GM18870 (cell line): Measurements from ENCODE around the gene KLRC4.
A peak's percentile ranks its signal among the peaks of the same experiment; 100 is the strongest.
"Not testable (repeated sequence)": the region's sequence is repeated elsewhere in the genome, so short reads cannot be mapped to it uniquely, and the experiment has no call there.

Experiments
- ATAC-seq: cut with Tn5 transposase; IDR thresholded peaks from one replicate; pipeline ENCODE4 v1.9.1; 2021; ENCODE audit warnings: moderate library complexity; ENCODE audit not compliant: unreplicated experiment

Gene KLRC4

DNA sequence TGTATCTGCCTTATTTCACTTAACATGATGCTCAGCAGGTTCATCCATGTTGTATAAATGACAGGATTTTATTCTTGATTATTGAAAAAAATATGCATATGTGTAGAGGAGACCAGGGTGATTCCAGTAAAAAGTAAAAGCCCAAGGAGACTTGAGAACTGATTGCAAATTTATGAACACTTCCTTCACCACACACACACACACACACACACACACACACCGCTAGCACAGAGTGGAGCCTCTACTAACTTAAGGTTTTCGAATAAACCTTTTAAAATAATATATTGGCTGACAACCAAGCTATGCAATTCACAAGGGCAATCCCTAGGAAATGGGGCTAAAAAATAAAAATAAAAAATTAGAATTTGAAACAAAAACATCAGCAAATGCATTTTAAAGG lies 11.4 kb downstream of the KLRC4 start:
- no peak for ATAC-seq

DNA sequence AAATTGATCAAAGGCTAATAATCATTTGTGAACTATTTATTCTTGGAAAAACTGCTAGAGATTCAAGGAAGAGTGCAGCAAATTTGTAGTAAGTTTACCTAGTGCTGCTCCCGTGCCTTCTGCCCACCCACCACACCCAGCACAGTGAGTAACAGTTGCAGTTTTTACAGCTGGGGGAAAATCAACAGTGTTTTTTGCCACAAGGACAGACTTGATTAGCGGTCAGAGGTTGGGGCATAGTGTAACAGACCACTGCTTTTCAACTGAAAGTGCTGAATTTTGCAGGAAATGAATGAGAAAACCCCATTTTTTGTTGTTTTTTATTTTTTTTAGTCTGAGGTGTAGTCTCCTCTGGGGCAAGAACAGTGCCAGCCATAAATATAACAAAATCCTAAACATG lies 12.3 kb downstream of the KLRC4 start:
- no peak for ATAC-seq

DNA sequence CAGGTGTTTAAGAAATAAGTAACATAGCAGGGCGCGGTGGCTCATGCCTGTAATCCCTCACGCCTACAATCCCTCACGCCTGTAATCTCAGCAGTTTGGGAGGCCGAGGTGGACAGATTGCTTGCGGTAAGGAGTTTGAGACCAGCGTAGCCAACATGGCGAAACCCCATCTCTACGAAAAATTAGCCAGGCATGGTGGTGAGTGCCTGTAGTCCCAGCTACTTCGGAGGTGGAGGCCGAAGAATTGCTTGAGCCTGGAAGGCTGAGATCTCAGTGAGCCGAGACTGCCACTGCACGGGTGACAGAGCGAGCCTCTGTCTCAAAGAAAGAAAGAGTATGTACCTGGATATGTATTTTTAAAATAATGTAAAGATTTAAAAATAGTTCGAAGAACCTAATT lies 13.4 kb downstream of the KLRC4 start:
- ATAC-seq, result not testable (repeated sequence)

DNA sequence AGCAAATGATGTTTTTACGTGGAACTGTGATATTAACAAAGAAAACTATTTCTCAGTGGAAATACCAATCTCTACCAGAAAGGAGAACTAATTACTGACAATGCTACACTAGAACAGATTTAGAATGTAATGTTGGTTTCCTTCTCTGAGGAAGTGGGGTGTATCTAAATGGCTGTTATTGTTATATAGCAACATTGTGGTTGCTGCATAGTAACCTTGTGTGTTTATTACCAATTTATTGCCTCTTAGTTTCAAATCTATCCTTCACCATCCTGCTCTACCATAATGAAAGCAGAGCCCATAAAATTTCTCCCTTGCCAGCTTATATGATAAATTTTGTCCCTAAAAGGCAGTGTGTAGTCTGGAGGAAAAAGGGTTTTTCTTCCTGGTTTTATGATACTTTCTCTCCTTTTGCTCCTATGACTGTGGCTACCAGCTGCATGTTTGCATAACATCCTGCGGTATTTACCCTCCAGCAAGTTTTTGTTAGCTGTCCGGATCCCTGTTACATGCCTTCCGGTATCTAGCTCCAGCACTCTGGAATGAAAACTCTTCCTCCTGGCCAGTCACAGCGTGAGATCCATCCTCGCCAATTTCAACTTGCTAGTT lies 14.1 kb downstream of the KLRC4 start:
- ATAC-seq, result peak; percentile 76

DNA sequence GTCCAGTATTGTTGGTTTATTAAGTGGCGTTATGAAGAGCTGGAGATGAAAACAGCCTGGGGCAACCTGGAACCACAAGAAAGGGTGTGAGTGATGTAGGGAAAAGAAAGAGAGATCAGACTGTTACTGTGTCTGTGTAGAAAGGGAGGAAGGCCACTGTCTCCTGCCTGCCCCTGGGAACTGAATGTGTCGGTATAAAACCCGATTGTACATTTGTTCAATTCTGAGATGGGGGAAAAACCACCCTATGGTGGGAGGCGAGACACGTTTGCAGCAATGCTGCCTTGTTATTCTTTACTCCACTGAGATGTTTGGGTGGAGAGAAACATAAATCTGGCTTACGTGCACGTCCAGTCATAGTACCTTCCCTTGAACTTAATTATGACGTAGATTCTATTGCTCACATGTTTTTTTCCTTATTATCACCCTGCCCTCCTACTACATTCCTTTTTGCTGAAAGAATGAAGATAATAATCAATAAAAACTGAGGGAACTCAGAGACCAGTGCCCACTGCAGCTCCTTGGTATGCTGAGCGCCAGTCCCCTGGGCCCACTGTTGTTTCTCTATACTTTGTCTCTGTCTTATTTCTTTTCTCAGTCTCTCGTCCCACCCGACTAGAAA lies 14.9 kb downstream of the KLRC4 start:
- ATAC-seq, result not testable (repeated sequence)

DNA sequence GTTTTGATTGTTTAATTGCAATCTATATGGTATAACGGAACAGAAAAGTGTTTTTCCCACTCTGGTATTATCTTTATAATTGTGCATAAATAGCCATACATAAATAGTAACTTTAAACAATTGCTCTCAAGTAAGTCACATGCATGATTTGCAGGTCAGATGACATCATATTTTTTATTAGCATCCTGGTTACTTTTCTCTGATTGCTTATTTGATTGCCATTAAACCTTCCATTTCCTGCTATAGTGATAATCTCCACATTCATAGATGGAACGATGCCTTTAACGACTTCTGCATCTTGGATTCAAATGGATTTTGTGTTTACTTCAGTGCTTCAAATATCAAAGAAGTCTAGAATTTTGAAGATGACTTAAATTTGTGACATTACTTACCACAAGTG lies 16.3 kb downstream of the KLRC4 start:
- ATAC-seq, result no peak

DNA sequence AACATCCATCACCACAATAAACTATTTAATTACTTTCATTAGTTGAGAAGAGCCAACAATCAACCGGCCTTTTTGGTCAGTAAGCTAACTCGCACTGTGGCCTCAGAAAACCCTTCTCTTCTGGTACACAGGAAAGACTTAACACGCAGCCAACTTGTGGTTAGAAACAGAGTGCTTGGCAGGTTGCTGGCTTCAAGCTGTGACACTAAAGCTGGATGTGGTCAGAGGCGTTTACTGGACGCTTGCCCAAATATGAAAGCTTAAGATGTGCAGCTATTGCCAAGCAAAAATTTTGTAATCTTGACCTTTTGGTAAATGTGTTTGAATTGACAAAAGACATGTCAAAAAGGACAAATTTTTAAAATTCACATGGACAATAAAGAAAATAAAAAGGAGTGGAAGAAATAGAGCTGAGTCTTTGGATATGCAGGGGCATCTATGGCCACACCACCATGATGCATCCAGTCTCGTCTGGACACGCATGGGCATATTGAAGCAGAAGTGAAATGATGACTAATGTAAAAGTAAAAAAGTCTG lies 17.1 kb downstream of the KLRC4 start:
- peak; percentile 52 for ATAC-seq

DNA sequence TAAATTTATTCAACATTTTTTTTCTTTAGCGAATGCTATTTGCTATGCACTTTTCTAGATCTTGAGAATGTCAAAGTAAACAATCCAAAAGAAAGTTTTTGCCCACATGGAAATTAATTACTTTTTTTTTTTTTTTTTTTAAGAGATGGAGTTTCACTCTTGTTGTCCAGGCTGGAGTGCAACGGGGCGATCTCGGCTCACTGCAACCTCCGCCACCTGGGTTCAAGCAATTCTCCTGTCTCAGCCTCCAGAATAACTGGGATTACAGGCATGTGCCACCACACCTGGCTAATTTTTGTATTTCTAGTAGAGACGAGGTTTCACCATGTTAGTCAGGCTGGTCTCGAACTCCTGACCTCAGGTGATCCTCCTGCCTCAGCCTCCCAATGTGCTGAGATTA lies 18.6 kb downstream of the KLRC4 start:
- not testable (repeated sequence) for ATAC-seq

DNA sequence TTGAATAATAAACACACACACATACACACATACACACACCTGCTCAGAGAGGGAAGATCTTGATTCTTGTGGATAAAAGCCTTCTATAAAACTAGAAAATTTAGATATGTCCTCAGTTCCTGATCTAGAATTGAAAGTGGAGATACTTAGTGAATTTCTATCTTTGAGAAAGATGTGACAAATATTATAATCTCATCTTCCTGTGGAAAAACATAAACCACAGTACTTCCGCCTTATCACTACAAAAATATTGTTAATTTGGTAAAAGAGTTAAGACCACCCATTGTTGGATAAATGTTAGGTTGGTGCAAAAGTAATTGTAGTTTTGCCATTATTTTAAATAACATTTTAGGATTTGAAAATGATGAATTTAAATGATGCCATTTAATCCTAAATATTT lies 19.7 kb downstream of the KLRC4 start, which contains the start of gene KLRK1:
TSS of gene KLRK1 (minus strand) at position 138 of the 400 bp plus-strand sequence. CDS start 1,231 bp downstream, outside the sequence.
- ATAC-seq, result no peak

DNA sequence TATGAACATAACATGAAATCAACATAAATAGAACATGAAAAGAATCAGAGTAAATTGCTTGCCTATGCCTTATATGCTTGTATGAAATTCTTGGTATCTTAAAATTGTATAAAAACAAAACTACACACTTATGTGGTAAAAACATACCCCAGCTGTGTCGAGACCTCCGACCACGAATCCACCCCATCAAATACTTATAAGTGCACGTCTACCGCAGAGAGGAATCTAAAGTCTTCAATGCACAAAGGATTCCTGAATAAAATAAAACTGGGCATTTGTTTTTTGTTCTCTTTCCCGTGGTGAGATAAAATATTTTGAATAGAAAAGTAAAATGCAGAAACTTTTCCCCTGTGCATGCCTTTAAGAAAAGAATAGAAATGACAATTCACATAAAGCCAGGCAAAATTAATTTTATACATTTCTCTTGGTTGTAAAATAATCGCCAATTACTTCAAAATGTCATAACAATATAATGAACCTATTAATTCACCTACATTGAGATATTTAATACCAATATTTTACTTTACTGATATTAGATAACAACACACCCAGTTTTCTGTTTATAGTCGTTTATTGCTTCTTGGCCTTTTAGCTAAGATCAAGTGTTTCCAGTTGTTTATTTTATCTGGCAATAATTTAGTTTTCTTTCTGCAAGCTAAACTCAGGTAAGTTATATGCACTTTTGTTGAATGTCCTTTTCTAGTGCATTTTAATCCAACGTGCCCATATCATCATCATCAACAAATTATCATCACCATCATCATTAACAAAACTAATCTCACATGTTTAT lies 20.7 kb downstream of the KLRC4 start:
- no peak for ATAC-seq

DNA sequence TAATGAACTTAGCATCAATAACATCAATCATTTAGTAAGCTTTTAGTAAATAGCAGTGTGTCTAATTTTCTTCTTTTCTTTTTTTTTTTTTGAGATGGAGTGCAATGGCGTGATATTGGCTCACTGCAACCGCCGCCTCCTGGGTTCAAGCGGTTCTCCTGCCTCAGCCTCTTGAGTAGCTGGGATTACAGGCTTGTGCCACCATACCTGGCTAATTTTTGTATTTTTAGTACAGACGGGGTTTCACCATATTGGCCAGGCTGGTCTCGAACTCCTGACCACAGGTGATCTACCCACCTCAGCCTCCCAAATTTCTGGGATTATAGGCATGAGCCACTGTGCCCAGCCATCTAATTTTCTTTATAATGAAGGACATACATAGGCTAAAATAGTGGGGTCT lies 22.1 kb downstream of the KLRC4 start:
- not testable (repeated sequence) for ATAC-seq

DNA sequence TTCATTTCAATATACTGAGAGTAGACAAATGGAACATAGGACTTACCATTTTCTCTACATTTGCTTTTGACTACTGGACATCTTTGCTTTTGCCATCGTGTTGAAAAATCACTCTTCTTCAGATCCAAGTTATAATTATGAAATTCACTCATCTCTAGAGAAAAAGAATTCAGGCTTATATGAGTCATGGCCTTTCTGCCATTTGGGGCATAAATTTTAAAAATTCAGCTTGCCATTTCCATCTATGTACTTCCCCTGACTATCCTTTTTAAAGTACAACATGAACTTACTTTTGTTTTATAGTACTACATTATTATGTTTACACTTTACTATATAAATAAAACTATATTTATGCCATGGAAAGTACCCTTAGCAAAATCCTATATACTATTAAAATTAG lies 22.7 kb downstream of the KLRC4 start:
- ATAC-seq, result no peak

DNA sequence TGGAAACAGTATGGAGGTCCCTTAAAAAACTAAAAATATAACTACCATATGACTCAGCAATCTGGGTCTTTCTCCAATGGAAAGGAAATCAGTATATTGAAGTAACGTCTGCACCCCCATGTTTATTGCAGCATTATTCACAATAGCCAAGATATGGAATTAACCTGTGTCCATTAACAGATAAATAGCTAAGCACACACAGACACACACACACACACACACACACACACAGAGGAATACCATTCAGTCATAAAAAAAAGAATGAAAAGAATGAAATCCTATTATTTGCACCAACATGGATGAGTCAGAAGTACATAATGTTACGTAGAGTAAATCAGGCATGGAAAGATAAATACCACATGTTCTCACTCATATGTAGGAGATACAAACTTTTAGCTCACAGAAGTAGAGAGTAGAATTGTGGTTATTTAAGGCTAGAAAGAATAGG lies 24.4 kb downstream of the KLRC4 start:
- ATAC-seq, result no peak

DNA sequence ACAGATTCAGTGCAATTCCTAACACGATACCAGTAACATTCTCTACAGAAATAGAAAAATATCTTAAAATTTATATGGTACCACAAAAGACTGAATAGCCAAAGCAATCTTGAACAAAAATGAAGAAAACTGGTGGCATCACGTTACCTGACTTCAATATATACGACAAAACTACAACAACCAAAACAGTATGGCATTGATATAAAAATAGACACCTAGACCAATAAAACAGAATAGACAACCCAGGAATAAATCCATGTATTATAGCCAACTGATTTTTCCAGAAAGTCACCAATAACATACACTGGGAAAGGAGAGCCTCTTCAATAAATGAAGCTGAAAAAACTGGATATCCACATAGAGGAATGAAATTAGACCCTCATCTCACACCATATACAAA lies 25.4 kb downstream of the KLRC4 start:
- ATAC-seq, result no peak

DNA sequence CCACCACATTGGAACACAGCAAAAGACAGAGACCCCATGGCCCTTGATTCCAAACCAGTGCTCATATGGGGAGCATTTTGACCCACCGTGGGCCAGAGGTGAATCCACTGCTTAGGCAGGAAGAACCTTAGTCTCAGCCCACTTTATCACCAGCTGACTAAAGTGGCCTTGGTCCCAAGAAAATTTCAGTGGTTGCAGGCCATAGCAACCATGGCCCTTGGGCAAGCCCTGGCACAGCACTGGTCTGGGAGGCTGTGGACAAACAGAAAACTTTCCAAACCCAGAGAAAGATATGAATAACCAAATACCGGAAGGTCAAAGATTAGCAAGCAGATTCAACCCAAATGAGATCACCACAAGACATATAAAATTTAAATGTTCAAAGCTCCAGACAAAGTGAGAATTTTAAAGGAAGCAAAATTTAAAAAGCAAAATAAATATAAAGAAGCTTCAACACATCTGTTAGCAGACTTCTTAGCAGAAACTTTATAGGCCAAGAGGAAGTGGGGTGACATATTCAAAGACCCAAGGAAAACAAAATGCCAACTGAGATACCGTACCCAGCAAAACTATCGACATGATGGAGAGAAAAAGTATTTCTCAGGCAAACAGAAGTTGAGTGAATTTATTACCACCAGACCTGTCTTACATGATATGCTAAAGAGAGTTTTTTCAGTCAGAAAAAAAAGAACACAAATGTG lies 27.5 kb downstream of the KLRC4 start:
- no peak for ATAC-seq

DNA sequence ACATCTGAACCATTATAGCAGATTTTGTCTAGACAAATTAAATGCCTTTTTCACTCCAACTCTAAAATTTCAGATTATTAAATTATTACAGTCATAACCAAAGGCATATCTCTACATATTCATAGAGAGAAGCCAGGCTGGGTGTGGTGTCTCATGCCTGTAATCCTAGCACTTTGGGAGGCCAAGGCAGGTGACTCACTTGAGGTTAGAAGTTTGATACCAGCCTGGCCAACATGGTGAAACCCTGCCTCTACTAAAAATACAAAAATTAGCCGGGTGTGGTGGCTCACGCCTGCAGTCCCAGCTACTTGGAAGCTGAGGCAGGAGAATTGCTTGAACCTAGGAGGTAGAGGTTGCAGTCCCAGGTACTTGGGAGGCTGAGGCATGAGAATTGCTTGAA lies 30.8 kb downstream of the KLRC4 start:
- not testable (repeated sequence) for ATAC-seq

DNA sequence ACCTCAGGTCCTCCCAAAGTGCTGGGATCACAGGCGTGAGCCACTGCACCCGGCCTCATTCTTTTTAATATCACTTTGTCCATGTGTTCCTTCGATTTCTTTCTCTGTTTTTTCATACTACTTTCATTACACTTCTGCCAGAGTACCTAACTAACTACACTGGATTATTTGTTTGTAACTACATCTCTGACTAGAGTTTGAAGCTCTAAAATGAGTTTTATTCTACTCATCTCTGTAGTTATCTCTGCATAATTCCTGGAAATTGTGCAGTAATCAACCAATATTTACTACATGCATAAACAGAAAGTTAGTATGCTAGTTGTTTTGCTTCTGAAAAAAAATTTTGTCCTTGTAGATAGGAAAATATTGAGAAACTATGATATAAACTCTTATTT lies 34.9 kb downstream of the KLRC4 start:
- ATAC-seq, result no peak

DNA sequence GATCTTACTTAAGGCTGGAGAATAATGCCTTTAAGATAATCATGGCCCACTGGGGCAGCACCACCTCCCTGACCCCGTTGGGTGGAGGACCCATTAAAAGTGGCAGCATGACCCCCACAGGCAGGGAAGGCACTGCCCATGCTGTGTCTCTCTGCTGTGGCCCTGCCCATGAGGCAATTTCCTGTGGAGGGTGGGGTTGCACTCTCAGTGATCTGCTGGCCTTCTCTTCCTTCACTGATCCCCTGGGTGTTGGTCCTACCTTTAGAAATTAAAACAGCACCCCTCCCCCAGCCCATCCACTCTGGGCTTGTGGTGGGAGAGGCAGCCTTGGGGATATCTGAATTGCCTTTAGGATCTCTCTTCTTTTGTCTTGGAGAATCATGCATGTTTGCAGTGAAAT lies 37.0 kb downstream of the KLRC4 start:
- no peak for ATAC-seq

DNA sequence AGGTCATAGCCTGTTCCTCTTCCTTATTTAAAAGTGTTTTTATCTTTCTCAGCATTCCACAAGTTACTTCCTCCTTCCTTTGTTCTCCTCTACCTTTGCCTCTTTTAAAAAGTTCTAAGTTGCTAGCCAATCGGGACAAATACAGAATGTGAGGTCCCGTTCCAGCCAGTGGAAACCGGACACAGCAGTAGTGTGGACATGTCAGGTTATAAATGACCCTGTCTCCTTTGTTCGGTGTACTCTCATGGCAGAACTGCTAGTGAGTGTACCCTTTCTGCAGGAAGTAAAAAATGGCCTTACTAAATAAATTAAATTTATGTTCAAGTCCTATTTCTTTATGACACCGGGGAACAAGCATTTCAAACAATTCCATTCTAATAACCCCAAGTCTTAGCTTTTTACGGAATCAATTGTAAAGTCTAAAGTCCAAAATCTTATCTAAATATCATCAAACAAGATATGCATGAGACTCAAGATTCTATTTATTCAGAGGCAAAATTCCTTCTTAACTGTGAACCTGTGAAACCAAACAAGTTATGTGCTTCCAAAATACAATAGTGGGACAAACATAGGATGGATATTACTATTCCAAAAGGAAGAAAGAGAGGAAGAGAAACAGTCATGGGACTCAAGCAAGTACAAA lies 37.5 kb downstream of the KLRC4 start:
- not testable (repeated sequence) for ATAC-seq

DNA sequence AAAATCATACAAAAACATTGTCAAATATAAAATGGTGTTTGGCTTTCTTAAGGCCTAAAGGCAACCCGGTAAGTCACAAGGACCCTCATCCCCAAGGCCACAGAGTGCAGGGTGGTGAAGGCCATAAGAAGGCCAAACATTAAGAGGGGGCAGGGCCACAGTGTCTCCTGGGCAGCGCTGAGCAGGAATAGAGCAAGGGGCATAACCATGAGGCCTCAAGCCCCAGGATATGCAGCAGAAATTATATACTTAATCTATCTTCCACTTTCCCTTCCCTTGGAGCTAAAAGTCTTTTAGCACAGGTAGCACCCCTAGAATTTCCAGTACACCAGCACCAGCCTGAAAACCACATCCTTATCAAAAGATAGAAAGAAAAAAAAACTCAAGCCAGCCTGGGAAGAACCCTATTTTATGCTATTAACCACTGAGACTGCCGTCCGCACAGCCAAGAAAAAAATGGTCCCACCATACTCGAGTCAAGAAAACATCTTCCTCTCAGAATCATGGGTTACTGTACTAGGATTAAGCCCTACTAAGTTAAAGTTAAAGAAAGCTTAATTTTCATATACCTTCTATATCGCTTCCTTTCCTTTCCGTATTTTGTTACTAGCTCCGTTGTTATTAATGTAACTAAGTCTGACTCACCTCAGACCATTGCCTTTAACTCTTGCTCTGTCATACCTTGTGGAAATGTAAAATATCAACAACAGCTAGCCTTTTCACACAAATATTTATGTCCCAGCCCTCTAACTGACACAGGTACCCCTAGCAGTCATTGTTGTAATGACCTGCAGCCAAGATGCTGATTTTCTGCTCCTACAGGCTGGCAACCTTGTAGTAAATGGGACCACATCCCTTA lies 39.8 kb downstream of the KLRC4 start:
- no peak for ATAC-seq
